RWPE2 (cell line): ENCODE measurements around the gene QRFP.
A peak's percentile ranks its signal among the peaks of the same experiment; 100 is the strongest.
"Not testable (repeated sequence)": the region's sequence is repeated elsewhere in the genome, so short reads cannot be mapped to it uniquely, and the experiment has no call there.

Experiments
- ATAC-seq: fragments of 200-7000 bp; cut with Tn5 transposase; 3 replicates; pipeline ENCODE4 v1.9.1; 2021; ENCODE audit warnings: low read depth
- DNase-seq: peaks from one replicate; pipeline ENCODE4 v3.0.0-alpha.2; 2020; ENCODE audit warnings: low spot score
- H3K27ac ChIP-seq: fragments of 450-650 bp; 2 replicates; pipeline ENCODE4 v1.5.1; 2017; ENCODE audit warnings: mild to moderate bottlenecking; ENCODE audit not compliant: poor library complexity, severe bottlenecking
- H3K27me3 ChIP-seq: fragments of 250-450 bp; sonication (Bioruptor Pico); 2 replicates; pipeline ENCODE4 v1.5.1; 2021; ENCODE audit warnings: mild to moderate bottlenecking, moderate library complexity; ENCODE audit not compliant: insufficient read depth, poor library complexity, severe bottlenecking
- H3K36me3 ChIP-seq: fragments of 250-450 bp; sonication (Bioruptor Pico); 2 replicates; pipeline ENCODE4 v1.5.1; 2020; ENCODE audit warnings: low read depth, mild to moderate bottlenecking, moderate library complexity
- H3K4me1 ChIP-seq: fragments of 250-450 bp; sonication (Bioruptor Pico); 2 replicates; pipeline ENCODE4 v1.5.1; 2021; ENCODE audit warnings: mild to moderate bottlenecking, moderate library complexity; ENCODE audit not compliant: insufficient read depth, poor library complexity, severe bottlenecking
- H3K4me3 ChIP-seq: fragments of 250-450 bp; sonication (Bioruptor Pico); 2 replicates; pipeline ENCODE4 v1.5.1; 2021; ENCODE audit warnings: mild to moderate bottlenecking, moderate library complexity; ENCODE audit not compliant: severe bottlenecking
- H3K9me3 ChIP-seq: fragments of 250-450 bp; sonication (Bioruptor Pico); 2 replicates; pipeline ENCODE4 v1.5.1; 2021; ENCODE audit warnings: mild to moderate bottlenecking, moderate library complexity; ENCODE audit not compliant: severe bottlenecking
- CTCF ChIP-seq: fragments of 450-650 bp; IDR thresholded peaks from one replicate; pipeline ENCODE4 v1.5.1; 2017; ENCODE audit warnings: mild to moderate bottlenecking, moderate library complexity; ENCODE audit not compliant: poor library complexity, severe bottlenecking

QRFP gene

GRCh38 chr9:130854835-130855234, 41.8 kb downstream of the QRFP start:
- peaks cover 13% of the 10 kb centered on the region for H3K4me1 ChIP-seq
- DNase-seq, result no peak
- H3K9me3 ChIP-seq, result peaks cover 4% of the 10 kb centered on the region
- no peak for TF ChIP-seq CTCF
- no peak overlapping the region for H3K27ac ChIP-seq
- H3K27me3 ChIP-seq, result no peaks in the 10 kb centered on the region
- peaks cover 54% of the 10 kb centered on the region for H3K36me3 ChIP-seq
- no peak for ATAC-seq
- H3K4me3 ChIP-seq, result no peak overlapping the region

- peaks cover 49% of the 10 kb centered on the region for H3K36me3 ChIP-seq
Measured at GRCh38 chr9:130854092-130854491, 42.5 kb downstream of the QRFP start.

DNA sequence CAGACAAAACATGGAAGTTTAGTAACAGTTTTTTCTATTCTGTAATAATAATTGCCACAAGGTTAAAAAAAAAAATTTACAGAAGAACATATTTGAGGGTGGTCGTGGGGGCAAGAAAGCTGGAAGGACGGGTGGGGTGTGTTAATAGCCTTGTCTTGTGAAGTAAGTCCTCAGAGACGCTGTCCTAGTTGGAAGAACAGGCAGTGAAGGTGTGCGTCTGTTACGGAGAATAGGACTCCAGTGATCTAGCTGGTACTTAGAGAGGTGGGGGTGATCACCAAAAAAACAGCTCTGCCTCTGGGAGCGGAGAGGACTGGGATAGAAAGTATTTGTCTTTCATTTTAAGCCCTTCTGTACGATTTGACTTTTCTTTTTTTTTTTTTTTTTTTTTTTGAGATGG, 43.8 kb downstream of the QRFP start:
- H3K27me3 ChIP-seq, result no peaks in the 10 kb centered on the region
- peaks cover 42% of the 10 kb centered on the region for H3K36me3 ChIP-seq
- ATAC-seq (no peak), DNase-seq (no peak)
- no peak for TF ChIP-seq CTCF
- H3K4me3 ChIP-seq, result no peak overlapping the region
- H3K27ac ChIP-seq, result no peak overlapping the region
- peaks cover 9% of the 10 kb centered on the region for H3K4me1 ChIP-seq
- peaks cover 4% of the 10 kb centered on the region for H3K9me3 ChIP-seq

More at GRCh38 chr9:130854092-130854491, 42.5 kb downstream of the QRFP start:
- H3K9me3 ChIP-seq, result peaks cover 4% of the 10 kb centered on the region
- no peak for TF ChIP-seq CTCF
- ATAC-seq (no peak), DNase-seq (no peak)
- H3K4me3 ChIP-seq, result no peak overlapping the region
- no peaks in the 10 kb centered on the region for H3K27me3 ChIP-seq
- no peak overlapping the region for H3K27ac ChIP-seq
- peaks cover 13% of the 10 kb centered on the region for H3K4me1 ChIP-seq

DNA sequence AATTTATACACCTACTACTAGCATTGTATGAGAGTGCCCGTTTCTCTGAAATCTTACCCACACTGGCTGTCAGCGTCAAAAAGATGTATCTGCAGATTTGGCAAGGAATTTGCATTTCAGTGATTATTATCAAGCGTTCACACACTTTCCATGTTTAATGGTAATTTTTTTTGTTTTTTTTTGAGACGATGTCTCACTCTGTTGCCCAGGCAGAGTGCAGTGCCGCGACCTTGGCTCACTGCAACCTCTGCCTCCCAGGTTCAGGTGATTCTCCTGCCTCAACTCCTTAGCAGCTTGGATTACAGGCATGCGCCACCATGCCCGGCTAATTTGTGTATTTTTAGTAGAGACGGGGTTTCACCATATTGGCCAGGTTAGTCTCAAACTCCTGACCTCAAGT, 47.3 kb downstream of the QRFP start:
- Histone ChIP-seq H3K27me3 (no peaks in the 10 kb centered on the region), H3K36me3 (peaks cover 14% of the 10 kb centered on the region), H3K9me3 (peaks cover 6% of the 10 kb centered on the region), H3K27ac (peak overlapping the region; percentile 100), H3K4me3 (no peak overlapping the region), H3K4me1 (peaks cover 34% of the 10 kb centered on the region)
- ATAC-seq, result no peak
- no peak for DNase-seq
- TF ChIP-seq CTCF, result no peak

DNA sequence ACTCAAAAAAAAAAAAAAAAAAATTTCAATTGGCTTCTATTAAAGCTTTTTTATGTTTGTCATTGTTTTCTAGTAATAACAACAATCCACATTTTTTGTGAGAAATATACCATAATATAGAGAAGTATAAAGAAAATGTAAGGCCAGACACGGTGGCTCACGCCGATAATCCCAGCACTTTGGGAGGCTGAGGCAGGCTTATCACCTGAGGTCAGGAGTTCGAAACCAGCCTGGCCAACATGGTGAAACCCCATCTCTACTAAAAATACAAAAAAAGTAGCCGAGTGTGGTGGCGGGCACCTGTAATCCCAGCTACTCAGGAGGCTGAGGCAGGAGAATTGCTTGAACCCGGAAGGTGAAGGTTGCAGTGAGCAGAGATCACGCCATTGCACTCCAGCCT, 48.1 kb downstream of the QRFP start:
- H3K27ac ChIP-seq, result peak overlapping the region; percentile 100

More for the DNA sequence above, 48.1 kb downstream of the QRFP start:
- not testable (repeated sequence) for H3K36me3 ChIP-seq, H3K9me3 ChIP-seq, H3K4me3 ChIP-seq, ATAC-seq, H3K27me3 ChIP-seq, DNase-seq
- H3K4me1 ChIP-seq, result peaks cover 36% of the 10 kb centered on the region
